Stimulated activated naive B cell treated with anti-CD40 and anti-IgM and Interleukin-4, amounts not matched to agents 10 μg/mL and 1 μg/mL and 100 μg/mL, for 72 hours (primary cell): ENCODE data around the gene CYP11A1.

Experiments used
- ATAC-seq, 2 donors: fragments of 150-1000 bp; cut with Tn5 transposase; replicated peaks; 2 replicates each; pipeline ENCODE4 v1.10.0; 2021; ENCODE audit warnings: moderate library complexity in 1 of 2
- DNase-seq: peaks from one replicate; pipeline ENCODE4 v3.0.0; 2021
- H3K27ac Mint-ChIP-seq: one replicate; pipeline ENCODE4 v1.8.0; 2022; ENCODE audit warnings: mild to moderate bottlenecking, mixed read lengths
- H3K27me3 Mint-ChIP-seq, 2 donors: one replicate each; pipeline ENCODE4 v1.8.0; 2022; ENCODE audit warnings: mixed read lengths in 2 of 2
- H3K36me3 Mint-ChIP-seq, 2 donors: one replicate each; pipeline ENCODE4 v1.8.0; 2022; ENCODE audit warnings: mixed read lengths in 2 of 2, mild to moderate bottlenecking in 1 of 2
- H3K4me1 Mint-ChIP-seq, 2 donors: one replicate each; pipeline ENCODE4 v1.8.0; 2022; ENCODE audit warnings: mixed read lengths in 2 of 2, mild to moderate bottlenecking in 1 of 2
- H3K4me3 Mint-ChIP-seq, 2 donors: one replicate each; pipeline ENCODE4 v1.8.0; 2022; ENCODE audit warnings: mild to moderate bottlenecking in 2 of 2, mixed read lengths in 2 of 2, moderate library complexity in 1 of 2
- H3K9me3 Mint-ChIP-seq, 2 donors: one replicate each; pipeline ENCODE4 v1.8.0; 2022; ENCODE audit warnings: mixed read lengths in 2 of 2, mild to moderate bottlenecking in 1 of 2

The CYP11A1 gene

DNA sequence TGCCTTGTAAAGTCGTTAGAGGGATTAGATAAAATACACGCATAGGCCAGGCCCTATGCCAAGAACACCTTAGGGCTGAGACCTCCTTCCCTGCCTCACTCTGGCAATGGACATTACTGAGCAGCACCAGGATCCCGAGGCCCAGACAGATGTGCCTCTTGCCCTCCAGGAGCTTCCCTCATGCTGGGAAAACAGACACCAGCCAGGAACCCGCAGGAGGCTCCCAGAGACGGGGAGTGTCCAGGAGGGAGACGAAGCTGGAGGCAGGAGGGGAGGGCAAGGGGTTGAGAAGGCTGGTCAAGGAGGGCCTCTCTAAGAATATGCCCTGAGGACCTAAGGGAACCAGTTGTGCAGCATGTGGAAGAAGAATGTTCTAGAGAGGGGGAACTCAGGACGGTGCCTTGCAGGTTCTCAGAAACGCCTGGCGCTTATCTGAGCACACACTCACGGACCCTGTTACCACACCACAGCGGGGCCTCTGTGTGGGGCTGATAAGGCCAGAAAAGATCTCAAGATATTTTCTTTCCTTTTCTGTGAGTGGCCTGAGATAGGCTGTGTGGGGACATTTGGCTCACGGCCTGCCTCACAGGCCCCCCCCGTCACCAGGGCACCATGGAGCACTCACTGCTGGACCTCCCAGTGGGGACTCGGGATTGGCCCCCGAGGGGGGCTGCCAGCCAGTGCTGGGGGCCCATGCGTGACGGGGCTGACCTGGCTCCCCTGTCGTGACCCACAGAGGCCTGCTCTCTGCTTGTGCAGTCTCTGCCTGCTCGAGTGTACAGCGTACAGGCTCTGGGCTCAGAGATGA is 22.0 kb upstream of the CYP11A1 start:
- Mint-ChIP-seq H3K4me1 (peaks cover 89 to 100% of the 10 kb centered on the region in 2 donors), H3K27ac (peak overlapping the region; percentile 98)

DNA sequence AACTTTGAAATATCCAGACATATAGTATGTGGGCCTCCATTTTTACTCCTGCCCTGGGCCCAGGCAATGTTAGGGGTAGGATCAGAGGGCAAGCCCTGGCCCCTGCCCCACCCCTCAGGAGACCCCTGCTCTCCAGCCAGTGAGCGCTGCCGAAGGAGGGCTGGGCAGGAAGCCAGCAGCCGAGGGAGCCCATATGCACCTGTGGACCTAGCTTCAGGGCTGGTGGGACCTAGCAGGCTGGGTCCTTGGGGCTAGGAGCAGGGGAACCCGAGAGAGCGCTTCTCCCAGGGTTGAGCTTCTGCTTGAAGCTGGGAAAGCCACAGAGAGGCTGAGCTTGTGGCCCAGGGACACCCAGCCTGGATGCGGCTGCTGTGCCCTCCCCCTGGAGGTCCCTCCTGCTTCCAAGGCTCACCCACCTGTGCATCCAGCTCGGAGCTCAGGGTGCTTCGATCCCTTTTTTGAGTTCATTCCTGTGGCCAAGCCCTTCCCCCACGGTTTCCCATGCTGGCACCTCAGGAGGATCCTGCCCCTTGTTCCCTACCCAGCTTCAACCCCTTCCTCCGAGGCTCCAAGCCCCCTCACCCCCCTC is 21.0 kb upstream of the CYP11A1 start:
- peaks cover 87 to 100% of the 10 kb centered on the region in 2 donors for H3K4me1 Mint-ChIP-seq
- no peak overlapping the region for H3K4me3 Mint-ChIP-seq
- no peaks in the 10 kb centered on the region for H3K27me3 Mint-ChIP-seq
- DNase-seq (no peak), ATAC-seq (no peak)
- no peaks in the 10 kb centered on the region for H3K9me3 Mint-ChIP-seq
- peak overlapping the region; percentile 95 for H3K27ac Mint-ChIP-seq
- H3K36me3 Mint-ChIP-seq = peaks cover 6 to 39% of the 10 kb centered on the region in 2 donors

More for the DNA sequence above, 22.0 kb upstream of the CYP11A1 start:
- no peaks in the 10 kb centered on the region for H3K27me3 Mint-ChIP-seq
- peak overlapping the region; percentile 15 to 39 for H3K4me3 Mint-ChIP-seq
- peaks cover 0 to 1% of the 10 kb centered on the region in 2 donors for H3K9me3 Mint-ChIP-seq
- no peak for DNase-seq
- H3K36me3 Mint-ChIP-seq = peaks cover 9 to 48% of the 10 kb centered on the region in 2 donors
- no peak for ATAC-seq

DNA sequence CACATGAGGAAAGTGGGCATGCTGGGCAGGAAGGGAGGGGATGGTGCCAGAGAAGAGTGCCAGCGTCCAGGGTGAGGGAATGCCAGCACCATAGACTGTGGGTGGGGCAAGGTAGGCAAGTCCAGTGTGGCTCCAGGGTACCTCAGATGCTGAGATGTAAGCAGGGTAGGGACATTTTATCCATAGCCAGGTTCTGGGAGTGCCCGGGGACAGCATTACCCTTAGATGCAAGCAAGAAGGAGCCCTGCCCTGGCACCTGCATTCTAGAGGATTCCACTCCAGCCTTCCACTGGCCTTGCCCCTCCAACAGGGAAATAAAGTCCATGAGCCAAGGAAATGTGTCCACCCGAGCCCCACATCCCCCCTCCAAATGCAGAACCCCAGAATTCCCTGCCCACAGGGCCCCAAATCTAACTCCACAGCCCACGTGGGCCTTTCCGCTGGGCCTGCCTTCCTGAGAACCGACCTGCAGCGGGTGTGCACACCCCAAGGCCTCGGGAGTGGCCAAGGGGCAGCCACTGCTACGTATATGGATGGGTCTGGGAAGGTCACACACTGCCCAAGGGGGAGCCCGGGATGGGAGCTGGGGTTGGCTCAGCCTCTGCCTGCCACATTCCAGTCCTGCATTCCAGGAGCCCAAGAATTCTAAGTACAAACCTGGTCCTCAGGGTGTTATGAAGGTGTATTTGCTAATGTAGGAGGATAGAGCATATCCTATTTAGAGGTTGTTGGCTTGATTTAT is 20.3 kb upstream of the CYP11A1 start:
- ATAC-seq (no peak), DNase-seq (no peak)
- H3K4me1 Mint-ChIP-seq = peaks cover 86 to 100% of the 10 kb centered on the region in 2 donors
- H3K9me3 Mint-ChIP-seq = no peaks in the 10 kb centered on the region
- H3K27ac Mint-ChIP-seq = peak overlapping the region; percentile 95
- peak overlapping the region; percentile 76 to 80 for H3K4me3 Mint-ChIP-seq
- H3K36me3 Mint-ChIP-seq = peaks cover 6 to 32% of the 10 kb centered on the region in 2 donors
- H3K27me3 Mint-ChIP-seq = no peaks in the 10 kb centered on the region

DNA sequence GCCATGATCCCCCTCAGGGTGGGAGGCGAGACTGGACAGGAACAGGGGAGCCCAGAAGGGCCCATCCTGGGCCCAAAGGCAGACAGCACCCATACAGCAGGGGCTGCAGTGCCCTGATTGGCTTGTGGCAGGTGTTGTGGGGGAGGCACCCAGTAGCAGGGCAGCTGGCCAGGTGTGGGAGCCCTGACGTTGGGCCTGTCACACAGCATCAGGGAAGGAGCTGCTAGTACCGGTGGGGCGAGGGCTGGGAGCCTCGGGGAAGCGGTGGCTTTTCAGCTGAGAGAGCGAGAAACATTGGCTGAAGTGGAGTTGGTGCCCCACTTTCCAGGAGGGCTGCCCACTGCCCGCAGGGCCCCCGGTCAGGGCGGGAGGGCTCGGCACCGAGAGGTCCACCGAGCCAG is 19.7 kb upstream of the CYP11A1 start:
- Mint-ChIP-seq H3K27ac (peak overlapping the region; percentile 95), H3K27me3 (no peaks in the 10 kb centered on the region), H3K4me3 (peak overlapping the region; percentile 76 to 80), H3K9me3 (no peaks in the 10 kb centered on the region), H3K36me3 (peaks cover 6 to 27% of the 10 kb centered on the region in 2 donors), H3K4me1 (peaks cover 86 to 100% of the 10 kb centered on the region in 2 donors)
- peak; percentile 3 to 6 for ATAC-seq
- DNase-seq = no peak

DNA sequence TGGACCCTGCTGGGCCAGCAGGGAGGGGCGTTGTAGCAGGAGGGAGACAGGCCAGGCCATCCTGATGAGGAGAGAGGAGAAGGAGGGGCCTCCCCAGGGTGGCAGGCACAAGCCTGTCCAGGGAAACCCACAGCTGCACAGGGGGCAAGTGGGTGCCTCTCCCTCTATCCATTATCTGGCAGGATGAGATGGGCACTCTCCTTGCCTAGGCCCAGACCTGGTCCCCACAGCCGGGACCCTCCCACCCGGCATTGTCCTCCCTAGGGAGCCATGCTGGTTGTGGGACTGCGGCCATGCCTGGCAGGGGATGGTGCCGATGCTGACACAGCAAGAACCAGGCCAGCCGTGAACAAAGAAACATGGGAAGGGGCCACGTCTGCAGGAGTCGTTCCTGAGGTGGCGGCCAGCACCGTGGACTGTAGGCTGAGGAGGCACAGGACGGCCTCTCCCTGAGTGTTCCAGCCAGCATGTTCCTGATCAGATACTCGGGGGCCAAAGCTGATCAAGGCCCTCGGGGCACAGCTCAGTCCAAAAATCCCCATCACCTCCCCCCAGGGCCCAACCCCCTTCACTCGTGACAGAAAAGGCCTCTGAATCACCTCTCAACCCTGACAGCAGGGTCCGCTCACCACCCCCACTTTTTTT is 19.2 kb upstream of the CYP11A1 start:
- DNase-seq = no peak
- Mint-ChIP-seq H3K27me3 (no peaks in the 10 kb centered on the region), H3K4me3 (peak overlapping the region; percentile 76 to 80), H3K36me3 (peaks cover 6 to 22% of the 10 kb centered on the region in 2 donors), H3K27ac (peak overlapping the region; percentile 95), H3K9me3 (no peaks in the 10 kb centered on the region), H3K4me1 (peaks cover 86 to 100% of the 10 kb centered on the region in 2 donors)
- no peak for ATAC-seq

DNA sequence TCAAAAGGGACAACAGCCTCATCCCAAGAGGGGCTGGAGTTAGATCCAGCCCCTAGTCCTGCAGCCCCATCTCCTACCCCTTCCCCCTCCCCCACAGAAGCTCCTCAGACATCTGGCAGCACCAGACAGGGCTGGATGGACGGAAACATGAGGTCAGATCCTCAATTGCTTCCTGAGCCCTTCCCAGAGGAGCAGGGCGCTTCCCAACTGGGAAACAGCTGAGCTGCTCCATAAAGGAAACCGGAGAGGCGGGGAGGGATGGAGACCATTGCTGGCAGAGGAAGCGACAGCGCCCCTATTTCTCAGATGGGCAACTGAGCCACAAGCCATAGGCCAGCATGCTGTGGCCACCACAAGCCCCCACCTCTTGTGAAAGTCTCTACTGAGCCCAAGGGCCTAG is 18.3 kb upstream of the CYP11A1 start:
- no peak for ATAC-seq
- Mint-ChIP-seq H3K4me1 (peaks cover 86 to 100% of the 10 kb centered on the region in 2 donors), H3K9me3 (no peaks in the 10 kb centered on the region), H3K27me3 (no peaks in the 10 kb centered on the region), H3K4me3 (peak overlapping the region; percentile 66 to 76), H3K27ac (peak overlapping the region; percentile 95), H3K36me3 (peaks cover 4 to 21% of the 10 kb centered on the region in 2 donors)
- DNase-seq = no peak

DNA sequence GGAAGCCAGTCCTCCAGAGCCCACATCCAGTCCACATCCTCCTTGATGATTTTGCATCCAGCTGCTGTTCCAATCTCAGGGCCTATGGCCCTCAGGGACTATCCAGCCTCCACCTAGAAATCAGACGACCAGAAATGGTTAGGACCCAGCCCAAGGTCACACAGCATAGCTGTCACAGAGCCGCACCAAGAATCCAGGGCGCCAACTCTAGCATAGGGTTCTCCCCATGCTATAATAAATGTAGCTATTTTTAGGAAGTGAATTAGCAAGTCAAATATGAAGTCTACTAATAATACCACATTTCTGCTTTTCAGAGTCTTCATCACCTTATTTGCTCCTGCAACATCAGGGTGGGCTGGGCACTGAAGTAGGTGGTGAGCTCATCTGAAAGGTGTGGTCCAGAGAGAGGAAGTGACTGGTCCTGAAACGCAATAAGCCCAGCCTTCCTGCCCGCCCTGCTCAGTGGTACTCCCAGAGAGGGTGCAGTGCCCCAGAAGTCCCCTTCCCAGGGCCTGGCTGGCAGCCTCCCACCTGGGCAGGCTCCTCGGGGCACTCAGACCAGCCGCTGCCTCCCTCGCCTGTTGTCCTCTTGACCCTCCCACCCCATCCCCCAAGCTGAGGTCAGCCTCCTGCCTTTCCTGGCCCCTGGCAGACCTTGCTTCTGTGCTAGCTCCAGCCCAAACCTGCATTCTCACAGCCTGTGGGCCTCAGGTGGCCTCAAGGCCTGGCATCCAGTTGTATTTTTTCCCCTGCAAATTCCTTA is 17.6 kb upstream of the CYP11A1 start:
- H3K4me1 Mint-ChIP-seq = peaks cover 85 to 100% of the 10 kb centered on the region in 2 donors
- no peaks in the 10 kb centered on the region for H3K9me3 Mint-ChIP-seq
- peaks cover 4 to 20% of the 10 kb centered on the region in 2 donors for H3K36me3 Mint-ChIP-seq
- DNase-seq = peak; percentile 89
- ATAC-seq = peak; percentile 74 to 77
- H3K4me3 Mint-ChIP-seq = peak overlapping the region; percentile 46 to 54
- no peaks in the 10 kb centered on the region for H3K27me3 Mint-ChIP-seq
- peak overlapping the region; percentile 95 for H3K27ac Mint-ChIP-seq

DNA sequence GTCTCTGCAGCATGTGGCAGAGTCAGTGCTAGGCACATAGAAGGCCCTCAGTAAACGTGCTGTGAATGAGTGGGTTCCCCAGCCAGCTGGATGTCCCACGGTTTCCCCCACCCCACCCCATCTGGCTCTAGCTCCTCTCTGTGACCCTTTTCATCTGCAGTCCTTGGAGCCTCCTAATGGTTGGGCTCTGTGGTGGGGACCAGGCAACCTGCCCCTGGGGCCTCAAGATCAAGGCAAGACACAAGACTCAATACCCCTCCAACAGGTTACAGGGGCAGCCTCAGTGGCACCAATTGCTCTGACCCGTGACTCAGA is 17.1 kb upstream of the CYP11A1 start:
- ATAC-seq (no peak), DNase-seq (no peak)
- H3K27ac Mint-ChIP-seq = peak overlapping the region; percentile 95
- peaks cover 83 to 99% of the 10 kb centered on the region in 2 donors for H3K4me1 Mint-ChIP-seq
- no peaks in the 10 kb centered on the region for H3K9me3 Mint-ChIP-seq
- peaks cover 4 to 20% of the 10 kb centered on the region in 2 donors for H3K36me3 Mint-ChIP-seq
- no peaks in the 10 kb centered on the region for H3K27me3 Mint-ChIP-seq
- H3K4me3 Mint-ChIP-seq = peak overlapping the region; percentile 46 to 54

DNA sequence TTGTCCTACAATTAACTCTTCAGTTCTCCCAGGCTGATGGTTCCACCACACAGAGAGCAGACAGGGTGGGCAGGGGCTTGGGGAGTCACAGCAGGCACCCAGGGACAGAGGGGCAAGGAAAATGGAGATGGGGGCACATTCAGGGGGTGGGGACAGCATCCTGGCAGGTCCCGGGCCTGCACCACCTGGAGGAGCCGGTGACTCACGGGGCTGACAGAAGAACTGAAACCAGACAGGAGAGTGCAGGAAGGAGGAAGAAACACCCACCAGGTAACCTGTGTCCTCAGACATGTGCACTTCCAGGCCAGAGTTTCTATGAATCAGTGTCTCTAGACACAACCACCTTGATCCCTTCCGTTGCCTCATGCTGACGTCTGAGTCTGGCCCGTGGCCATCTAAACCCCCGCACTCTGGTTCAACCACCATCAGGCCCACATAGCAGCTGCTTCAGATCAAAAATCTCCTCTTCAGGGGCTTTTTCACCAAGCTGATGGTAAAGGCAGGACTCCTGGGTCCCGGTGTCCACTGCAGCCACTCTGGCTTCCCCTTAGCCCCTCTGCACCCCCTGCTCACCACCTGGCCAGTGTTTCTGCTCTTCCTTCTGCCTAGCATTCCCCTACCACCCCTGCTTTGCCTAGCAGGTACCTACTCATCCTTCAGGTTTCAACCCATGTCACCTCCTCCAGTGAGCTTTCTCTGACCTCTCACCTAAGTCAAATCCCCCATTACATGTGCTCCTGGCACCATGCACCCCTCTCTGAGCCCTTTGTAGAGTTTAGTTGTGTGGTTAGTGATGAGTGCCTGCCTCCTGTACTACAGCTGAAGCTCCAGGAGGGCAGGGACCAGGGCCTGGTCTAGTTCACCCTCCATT is 16.5 kb upstream of the CYP11A1 start:
- Mint-ChIP-seq H3K36me3 (peaks cover 4 to 14% of the 10 kb centered on the region in 2 donors), H3K27me3 (no peaks in the 10 kb centered on the region), H3K27ac (peak overlapping the region; percentile 95), H3K9me3 (no peaks in the 10 kb centered on the region), H3K4me3 (peak overlapping the region; percentile 52 to 54), H3K4me1 (peaks cover 82 to 99% of the 10 kb centered on the region in 2 donors)
- DNase-seq = peak; percentile 90
- peak; percentile 68 to 70 for ATAC-seq

DNA sequence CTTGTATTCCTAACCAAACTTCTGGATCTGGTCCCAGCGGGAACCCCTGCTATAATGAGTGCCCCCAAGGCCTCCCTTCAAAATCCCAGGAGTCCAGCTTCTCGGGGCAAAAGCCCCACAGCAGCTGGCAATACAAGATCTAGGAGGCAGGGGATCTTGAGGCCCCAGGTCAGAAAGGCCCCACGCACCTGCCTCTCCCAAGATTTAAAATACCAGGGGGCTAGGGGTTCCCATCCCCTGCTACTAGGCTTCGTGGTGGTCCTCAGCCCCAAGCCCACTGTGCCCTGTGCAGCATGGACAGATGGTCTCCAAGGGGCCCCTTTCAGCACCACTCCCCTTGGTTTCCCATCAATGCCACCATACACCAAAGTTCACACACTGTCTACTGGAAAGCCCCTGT is 15.8 kb upstream of the CYP11A1 start:
- H3K27ac Mint-ChIP-seq = peak overlapping the region; percentile 95
- H3K9me3 Mint-ChIP-seq = no peaks in the 10 kb centered on the region
- peaks cover 81 to 99% of the 10 kb centered on the region in 2 donors for H3K4me1 Mint-ChIP-seq
- no peaks in the 10 kb centered on the region for H3K27me3 Mint-ChIP-seq
- DNase-seq (no peak), ATAC-seq (no peak)
- peak overlapping the region; percentile 52 to 56 for H3K4me3 Mint-ChIP-seq
- peaks cover 1 to 10% of the 10 kb centered on the region in 2 donors for H3K36me3 Mint-ChIP-seq

DNA sequence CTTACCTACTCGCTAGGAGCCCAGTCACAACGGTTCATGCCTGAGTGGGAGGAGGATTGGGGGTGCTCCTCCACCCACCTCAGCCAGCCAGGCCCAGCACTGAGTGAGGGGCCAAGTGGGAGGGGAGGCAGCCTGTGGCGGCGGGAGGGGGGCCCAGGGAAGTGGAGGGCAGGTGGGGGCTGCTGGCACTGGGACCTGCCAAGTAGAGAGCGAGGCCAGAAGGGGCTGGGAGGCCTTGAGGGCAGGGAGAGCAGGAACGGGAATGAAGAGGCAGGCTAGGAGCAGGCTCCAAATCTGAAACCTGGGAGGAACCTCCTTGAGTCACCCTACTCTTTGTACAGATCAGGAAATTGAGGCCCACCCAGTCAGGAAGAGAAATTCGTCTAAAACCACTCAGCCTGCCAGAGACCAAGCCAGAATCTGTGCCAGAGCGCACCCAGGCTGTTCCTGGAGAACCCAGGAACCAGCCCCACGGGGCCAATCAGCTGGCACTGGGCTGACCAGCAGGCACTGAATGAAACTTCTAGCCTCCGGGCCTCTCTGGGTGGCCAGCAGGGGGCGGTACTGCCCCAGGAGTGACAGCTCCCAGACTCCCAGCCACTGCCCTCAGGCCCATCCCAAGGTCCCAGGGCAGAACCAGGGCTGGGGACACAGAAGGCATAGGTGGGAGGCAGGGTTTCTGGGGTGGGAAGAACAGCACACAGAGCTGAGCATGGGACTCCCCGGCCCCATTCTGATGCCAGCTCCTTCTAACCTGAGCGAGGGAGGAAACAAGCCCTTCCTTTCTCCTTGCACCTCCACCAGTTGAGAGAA is 14.8 kb upstream of the CYP11A1 start:
- Mint-ChIP-seq H3K4me1 (peaks cover 76 to 99% of the 10 kb centered on the region in 2 donors), H3K9me3 (no peaks in the 10 kb centered on the region), H3K27ac (peak overlapping the region; percentile 95), H3K4me3 (peak overlapping the region in 1 of 2 donors; percentile 32), H3K27me3 (no peaks in the 10 kb centered on the region), H3K36me3 (peaks cover 1 to 9% of the 10 kb centered on the region in 2 donors)
- DNase-seq (peak; percentile 75), ATAC-seq (peak in 1 of 2 donors; percentile 6)

DNA sequence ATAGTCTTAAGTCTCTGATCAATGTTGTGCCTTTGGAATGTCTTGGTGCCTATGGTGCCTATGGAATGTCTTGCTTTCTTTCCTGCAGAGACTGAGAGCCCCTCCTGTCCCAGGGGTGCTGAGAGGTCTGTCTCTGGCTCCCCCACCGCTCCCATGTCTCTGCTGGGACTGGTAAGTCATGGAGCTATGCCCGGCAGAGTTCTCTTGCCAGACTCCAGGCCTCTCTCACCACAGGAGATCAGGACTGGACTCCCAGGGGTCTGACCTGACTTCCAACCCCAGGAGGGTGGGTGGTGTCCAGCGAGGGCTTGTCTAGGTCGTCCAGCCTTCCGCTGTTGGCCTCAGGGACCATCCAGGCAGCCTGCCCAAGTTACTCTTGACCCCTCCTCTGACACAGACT is 14.0 kb upstream of the CYP11A1 start:
- Mint-ChIP-seq H3K36me3 (peaks cover 1 to 5% of the 10 kb centered on the region in 2 donors), H3K27me3 (no peaks in the 10 kb centered on the region), H3K4me1 (peaks cover 76 to 99% of the 10 kb centered on the region in 2 donors), H3K27ac (peak overlapping the region; percentile 91), H3K4me3 (no peak overlapping the region), H3K9me3 (no peaks in the 10 kb centered on the region)
- ATAC-seq (no peak), DNase-seq (no peak)
